K562 (cell line): ENCODE results near the gene NFATC2.

Experiments used
- ARNT ChIP-seq, 2 experiments: fragments of 450-650 bp; IDR thresholded peaks; 2 replicates each; pipeline ENCODE4 v1.6.1; 2016; ENCODE audit warnings: mild to moderate bottlenecking in 1 of 2
- ELF1 ChIP-seq: fragments of 200-800 bp; sonication (Bioruptor generic); IDR thresholded peaks from 2 replicates; pipeline ENCODE4 v1.6.1; 2016; ENCODE audit warnings: missing genetic modification characterization, missing compliant biosample characterization
- NBN ChIP-seq: fragments of 450-650 bp; IDR thresholded peaks from 2 replicates; pipeline ENCODE4 v1.6.1; 2016; ENCODE audit warnings: low read depth, mild to moderate bottlenecking
- NFYB ChIP-seq: IDR thresholded peaks from 2 replicates; pipeline ENCODE4 v1.6.1; 2011; ENCODE audit warnings: mild to moderate bottlenecking, moderate library complexity; ENCODE audit not compliant: insufficient read length; ENCODE audit errors: extremely low read depth
- POLR2A ChIP-seq: fragments of 450-650 bp; conservative IDR thresholded peaks from 2 replicates; pipeline ENCODE4 v1.6.1; 2016
- STAG1 ChIP-seq: sonication (generic); formaldehyde crosslinking; IDR thresholded peaks from 2 replicates; pipeline ENCODE4 v1.5.0; 2020; ENCODE audit warnings: missing genetic modification reagents, borderline replicate concordance
- TFAM ChIP-seq: fragments of 250-450 bp; sonication (Bioruptor Pico); conservative IDR thresholded peaks from 2 replicates; pipeline ENCODE4 v1.5.0; 2021; ENCODE audit warnings: mild to moderate bottlenecking, moderate library complexity
- USF2 ChIP-seq: sonication (generic); formaldehyde crosslinking; IDR thresholded peaks from 2 replicates; pipeline ENCODE4 v1.5.0; 2020; ENCODE audit warnings: missing genetic modification reagents
- ZNF830 ChIP-seq: fragments of 250-450 bp; sonication (Bioruptor Pico); IDR thresholded peaks from 2 replicates; pipeline ENCODE4 v1.5.0; 2021; ENCODE audit warnings: mild to moderate bottlenecking
- TF ChIP-seq, protein P1 (sequence below), 3 experiments: IDR thresholded peaks in 2 of 3; conservative IDR thresholded peaks in 1 of 3; 2 replicates each; pipeline ENCODE4 v1.5.1; 2011 to 2012; ENCODE audit warnings: low read length in 3 of 3, mild to moderate bottlenecking in 3 of 3, control low read depth in 2 of 3, improper control_type of control experiment in 1 of 3, inconsistent platforms in 1 of 3, low read depth in 1 of 3, mixed read lengths in 1 of 3, moderate library complexity in 1 of 3; ENCODE audit not compliant: insufficient read depth in 2 of 3
- TF ChIP-seq, protein P2 (sequence below): fragments of 450-650 bp; conservative IDR thresholded peaks from 2 replicates; pipeline ENCODE4 v1.6.1; 2016; ENCODE audit warnings: missing genetic modification characterization, low read depth, mild to moderate bottlenecking, missing compliant biosample characterization, moderate library complexity
- TF ChIP-seq, protein P3 (sequence below), 2 experiments: fragments of 450-650 bp; formaldehyde crosslinking in 1 of 2; IDR thresholded peaks; 2 replicates each; pipeline versions ENCODE4 v1.4.0 to v1.6.1; 2014 to 2020; ENCODE audit warnings: mild to moderate bottlenecking in 2 of 2, borderline replicate concordance in 1 of 2, low read depth in 1 of 2

- TF ChIP-seq POLR2A (no peak), NFYB (no peak), USF2 (CRISPR knock-in tag) (no peak), ELF1 (tag) (no peak), TFAM (no peak), NBN (no peak), ZNF830 (no peak), ARNT (IDR thresholded peaks at IDR 0.05) (no peak), STAG1 (no peak)
- TF ChIP-seq, protein P1, sequence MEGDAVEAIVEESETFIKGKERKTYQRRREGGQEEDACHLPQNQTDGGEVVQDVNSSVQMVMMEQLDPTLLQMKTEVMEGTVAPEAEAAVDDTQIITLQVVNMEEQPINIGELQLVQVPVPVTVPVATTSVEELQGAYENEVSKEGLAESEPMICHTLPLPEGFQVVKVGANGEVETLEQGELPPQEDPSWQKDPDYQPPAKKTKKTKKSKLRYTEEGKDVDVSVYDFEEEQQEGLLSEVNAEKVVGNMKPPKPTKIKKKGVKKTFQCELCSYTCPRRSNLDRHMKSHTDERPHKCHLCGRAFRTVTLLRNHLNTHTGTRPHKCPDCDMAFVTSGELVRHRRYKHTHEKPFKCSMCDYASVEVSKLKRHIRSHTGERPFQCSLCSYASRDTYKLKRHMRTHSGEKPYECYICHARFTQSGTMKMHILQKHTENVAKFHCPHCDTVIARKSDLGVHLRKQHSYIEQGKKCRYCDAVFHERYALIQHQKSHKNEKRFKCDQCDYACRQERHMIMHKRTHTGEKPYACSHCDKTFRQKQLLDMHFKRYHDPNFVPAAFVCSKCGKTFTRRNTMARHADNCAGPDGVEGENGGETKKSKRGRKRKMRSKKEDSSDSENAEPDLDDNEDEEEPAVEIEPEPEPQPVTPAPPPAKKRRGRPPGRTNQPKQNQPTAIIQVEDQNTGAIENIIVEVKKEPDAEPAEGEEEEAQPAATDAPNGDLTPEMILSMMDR (IDR thresholded peaks at IDR 0.05 in 2 of 3, conservative IDR thresholded peaks at IDR 0.05 in 1 of 3; ENCODE audit: insufficient read depth in 2 of 3, low read depth in 1 of 3, low read length in 3 of 3), result no peak
- TF ChIP-seq, protein P2, sequence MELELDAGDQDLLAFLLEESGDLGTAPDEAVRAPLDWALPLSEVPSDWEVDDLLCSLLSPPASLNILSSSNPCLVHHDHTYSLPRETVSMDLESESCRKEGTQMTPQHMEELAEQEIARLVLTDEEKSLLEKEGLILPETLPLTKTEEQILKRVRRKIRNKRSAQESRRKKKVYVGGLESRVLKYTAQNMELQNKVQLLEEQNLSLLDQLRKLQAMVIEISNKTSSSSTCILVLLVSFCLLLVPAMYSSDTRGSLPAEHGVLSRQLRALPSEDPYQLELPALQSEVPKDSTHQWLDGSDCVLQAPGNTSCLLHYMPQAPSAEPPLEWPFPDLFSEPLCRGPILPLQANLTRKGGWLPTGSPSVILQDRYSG (tag), result no peak
- TF ChIP-seq, protein P3, sequence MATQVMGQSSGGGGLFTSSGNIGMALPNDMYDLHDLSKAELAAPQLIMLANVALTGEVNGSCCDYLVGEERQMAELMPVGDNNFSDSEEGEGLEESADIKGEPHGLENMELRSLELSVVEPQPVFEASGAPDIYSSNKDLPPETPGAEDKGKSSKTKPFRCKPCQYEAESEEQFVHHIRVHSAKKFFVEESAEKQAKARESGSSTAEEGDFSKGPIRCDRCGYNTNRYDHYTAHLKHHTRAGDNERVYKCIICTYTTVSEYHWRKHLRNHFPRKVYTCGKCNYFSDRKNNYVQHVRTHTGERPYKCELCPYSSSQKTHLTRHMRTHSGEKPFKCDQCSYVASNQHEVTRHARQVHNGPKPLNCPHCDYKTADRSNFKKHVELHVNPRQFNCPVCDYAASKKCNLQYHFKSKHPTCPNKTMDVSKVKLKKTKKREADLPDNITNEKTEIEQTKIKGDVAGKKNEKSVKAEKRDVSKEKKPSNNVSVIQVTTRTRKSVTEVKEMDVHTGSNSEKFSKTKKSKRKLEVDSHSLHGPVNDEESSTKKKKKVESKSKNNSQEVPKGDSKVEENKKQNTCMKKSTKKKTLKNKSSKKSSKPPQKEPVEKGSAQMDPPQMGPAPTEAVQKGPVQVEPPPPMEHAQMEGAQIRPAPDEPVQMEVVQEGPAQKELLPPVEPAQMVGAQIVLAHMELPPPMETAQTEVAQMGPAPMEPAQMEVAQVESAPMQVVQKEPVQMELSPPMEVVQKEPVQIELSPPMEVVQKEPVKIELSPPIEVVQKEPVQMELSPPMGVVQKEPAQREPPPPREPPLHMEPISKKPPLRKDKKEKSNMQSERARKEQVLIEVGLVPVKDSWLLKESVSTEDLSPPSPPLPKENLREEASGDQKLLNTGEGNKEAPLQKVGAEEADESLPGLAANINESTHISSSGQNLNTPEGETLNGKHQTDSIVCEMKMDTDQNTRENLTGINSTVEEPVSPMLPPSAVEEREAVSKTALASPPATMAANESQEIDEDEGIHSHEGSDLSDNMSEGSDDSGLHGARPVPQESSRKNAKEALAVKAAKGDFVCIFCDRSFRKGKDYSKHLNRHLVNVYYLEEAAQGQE (IDR thresholded peaks at IDR 0.05; ENCODE audit: borderline replicate concordance), result no peak
- TF ChIP-seq, protein P3 (CRISPR knock-in tag; IDR thresholded peaks at IDR 0.05; ENCODE audit: low read depth), result no peak
Measured at GRCh38 chr20:51388756-51389542, 153.6 kb downstream of the NFATC2 start.
